Stomach (tissue), 9 donors: ENCODE data around the gene COPZ2. TPM values are rescaled to one million over a fixed set of nuclear protein-coding genes. Genes with fewer than 3 reads are reported as not detected.
"Not testable (repeated sequence)": the region's sequence is repeated elsewhere in the genome, so short reads cannot be mapped to it uniquely, and the experiment has no call there.

Source experiments
- DNase-seq, 2 donors: peaks; one replicate each; pipeline versions ENCODE4 v3.0.0 to v3.0.0-alpha.2; 2013 to 2019
- H3K27ac ChIP-seq, 5 donors: fragments of 200-600 bp in 4 of 5; sonication (generic) in 4 of 5; one replicate each; pipeline ENCODE4 v1.5.1; 2013 to 2019; ENCODE audit warnings: mild to moderate bottlenecking in 1 of 5, moderate library complexity in 1 of 5
- H3K27me3 ChIP-seq, 3 donors: fragments of 200-600 bp; sonication (generic); one replicate each; pipeline ENCODE4 v1.5.1; 2017 to 2019; ENCODE audit warnings: mixed run types in 1 of 3
- H3K36me3 ChIP-seq, 4 donors: fragments of 200-600 bp; sonication (generic); 1 replicate in 3 of 4; 2 replicates in 1 of 4; pipeline ENCODE4 v1.5.1; 2016 to 2019
- H3K4me1 ChIP-seq, 4 donors: fragments of 200-600 bp; sonication (generic); one replicate each; pipeline ENCODE4 v1.5.1; 2016 to 2019
- H3K4me3 ChIP-seq, 4 donors: fragments of 200-600 bp; sonication (generic) in 3 of 4; one replicate each; pipeline ENCODE4 v1.5.1; 2016 to 2019; ENCODE audit warnings: mild to moderate bottlenecking in 1 of 4
- H3K9me3 ChIP-seq, 4 donors: fragments of 200-600 bp; sonication (generic); one replicate each; pipeline ENCODE4 v1.5.1; 2016 to 2019
- CTCF ChIP-seq, 7 experiments: fragments of 450-650 bp in 4 of 7; fragments of 200-600 bp in 3 of 7; sonication (generic) in 3 of 7; IDR thresholded peaks; one replicate each; pipeline ENCODE4 v1.5.1; 2016 to 2019; ENCODE audit warnings: antibody characterized with exemption in 7 of 7, control low read depth in 2 of 7, mild to moderate bottlenecking in 1 of 7
- EP300 ChIP-seq: sonication (generic); formaldehyde crosslinking; IDR thresholded peaks from one replicate; pipeline ENCODE4 v1.6.1; 2017; ENCODE audit warnings: antibody characterized with exemption
- POLR2A ChIP-seq, 4 donors: fragments of 450-650 bp; IDR thresholded peaks; one replicate each; pipeline ENCODE4 v1.6.1; 2016; ENCODE audit warnings: antibody characterized with exemption in 4 of 4, control low read depth in 2 of 4, mild to moderate bottlenecking in 1 of 4, moderate library complexity in 1 of 4
- POLR2AphosphoS5 ChIP-seq, 3 donors: sonication (generic); formaldehyde crosslinking; IDR thresholded peaks; one replicate each; pipeline ENCODE4 v1.6.1; 2016; ENCODE audit warnings: antibody characterized with exemption in 3 of 3
- WGBS, 5 donors: extraction: QIAGEN DNeasy Blood & Tissue Kit in 3 of 5; methylation state at CpG; one replicate each; pipeline versions ENCODE4 v1.1.5 to v1.1.7; 2013 to 2018; 5-methylcytosine and 5-hydroxymethylcytosine counted together
- intact Hi-C: fragments of 100-400 bp; cut with DNase I; formaldehyde crosslinking; loops from one replicate; pipeline ENCODE4 v1.15.1; 2023; ENCODE audit warnings: low total_unique reads
- polyA plus RNA-seq, 3 donors: library from polyadenylated mRNA; stranded (reverse); fragments of 200-250 nt; gene quantifications; one replicate each; pipeline ENCODE4 v1.2.3, GENCODE V29; 2013
- total RNA-seq, 5 donors: library from RNA; depleted of rRNA; stranded (reverse); fragments of >200 nt; gene quantifications; one replicate each; pipeline versions ENCODE4 v1.1.0 to v1.2.3, GENCODE V29; 2014 to 2016
- donor health status: healthy with polysubstance abuse.
- donor health status: Bipolar disorder and iron deficiency.
- donor health status: healthy.

Gene COPZ2
- total and polyA plus RNA-seq, 8 donors: 6.8 to 187 (median 17.0) TPM

DNA sequence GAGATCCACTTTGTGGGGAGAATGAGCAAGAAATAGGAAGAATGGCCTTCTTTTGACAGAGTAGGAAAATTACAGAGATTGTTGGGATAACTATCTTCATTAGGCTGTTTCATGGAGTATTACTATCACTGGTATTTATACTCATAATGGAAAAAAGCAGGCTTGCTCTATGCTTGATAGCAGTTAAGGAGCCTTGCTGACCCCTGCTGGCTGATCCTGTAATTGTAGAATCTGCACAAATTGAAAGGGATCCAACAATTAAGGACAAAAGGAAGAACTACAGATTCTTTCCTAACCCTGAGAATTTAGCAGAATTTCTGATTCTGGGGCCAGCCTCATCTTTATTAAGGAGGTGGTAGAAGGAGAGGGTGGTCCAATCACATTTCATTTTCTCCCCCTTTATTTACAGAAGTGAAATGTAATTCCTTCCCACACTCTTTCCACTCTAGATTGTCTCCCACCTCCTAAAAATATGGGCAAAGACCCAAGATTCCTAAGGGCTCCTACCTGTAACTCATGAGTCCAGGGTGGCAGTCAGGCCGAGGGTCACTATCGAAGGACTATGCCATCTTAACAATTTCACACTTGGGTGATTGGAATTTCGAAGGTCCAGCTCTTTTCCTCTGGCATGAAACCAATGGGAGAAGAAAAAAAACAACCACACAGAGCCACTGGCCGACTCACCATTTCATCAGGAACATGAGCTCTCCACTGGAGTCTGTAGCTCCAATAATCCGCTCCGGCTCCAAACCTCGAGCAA lies 36.9 kb upstream of the COPZ2 start:
- no peak overlapping the region for H3K27ac ChIP-seq
- peaks cover 18 to 72% (median 66%) of the 10 kb centered on the region in 4 donors for H3K36me3 ChIP-seq
- peak; percentile 83 to 90 for DNase-seq
- TF ChIP-seq POLR2A (IDR thresholded peaks at IDR 0.05): no peak
- peak in 2 of 3 donors; percentile 13 to 62 for TF ChIP-seq POLR2AphosphoS5 (IDR thresholded peaks at IDR 0.05)
- no peak for TF ChIP-seq EP300
- TF ChIP-seq CTCF (IDR thresholded peaks at IDR 0.05): peak in 5 of 7 experiments; percentile 57 to 87 (median 73)
- no peak overlapping the region for H3K4me3 ChIP-seq
- no peaks in the 10 kb centered on the region for H3K4me1 ChIP-seq
- H3K9me3 ChIP-seq: no peaks in the 10 kb centered on the region
- H3K27me3 ChIP-seq: no peaks in the 10 kb centered on the region
- intact Hi-C loops: loop anchor here (5.0 kb wide), 2 partner anchors 47 to 53 kb away; no protein-coding TSS in a partner anchor
- WGBS, 5 donors: 66 to 77% (median 72%) methylated on average over 7 of the region's 7 CpGs

GRCh38 chr17:48073566-48074094 lies 36.0 kb upstream of the COPZ2 start:
- DNase-seq, H3K9me3 ChIP-seq, H3K4me3 ChIP-seq, H3K27me3 ChIP-seq, H3K27ac ChIP-seq, H3K4me1 ChIP-seq, intact Hi-C loops: not testable (repeated sequence)
- H3K36me3 ChIP-seq: peaks cover 24 to 80% (median 74%) of the 10 kb centered on the region in 4 donors
- WGBS, 5 donors: 89 to 98% (median 97%) methylated on average over 5 of the region's 5 CpGs

- H3K9me3 ChIP-seq, DNase-seq, H3K27me3 ChIP-seq, intact Hi-C loops, H3K4me3 ChIP-seq, H3K4me1 ChIP-seq, H3K27ac ChIP-seq: not testable (repeated sequence)
- H3K36me3 ChIP-seq: peaks cover 24 to 89% (median 83%) of the 10 kb centered on the region in 4 donors
- 92 to 96% (median 94%) methylated on average over 9 of the region's 9 CpGs for WGBS, 5 donors
Observed at GRCh38 chr17:48072811-48073210, 35.2 kb upstream of the COPZ2 start.

DNA sequence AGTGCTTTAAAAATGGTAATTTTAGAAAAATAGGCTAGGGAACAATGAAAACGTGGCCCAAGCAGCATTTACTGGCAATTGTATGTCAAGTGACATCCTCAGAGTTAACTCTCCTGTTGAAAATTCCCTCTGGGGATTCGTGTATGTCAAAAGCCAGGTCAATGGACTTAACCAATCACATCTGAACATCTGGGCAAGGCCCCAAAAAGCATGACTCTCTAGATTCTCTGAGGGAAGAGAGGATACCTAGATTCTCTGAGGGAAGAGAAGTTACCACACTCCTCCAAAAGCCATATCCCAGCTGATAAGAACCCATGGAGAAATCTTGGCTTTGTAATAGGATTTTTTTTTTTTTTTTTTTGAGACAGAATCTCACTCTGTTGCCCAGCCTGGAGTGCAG lies 34.1 kb upstream of the COPZ2 start:
- intact Hi-C loops: no loop called here
- H3K27ac ChIP-seq: no peak overlapping the region
- no peak for DNase-seq
- peaks cover 0 to 2% (median 0%) of the 10 kb centered on the region in 4 donors for H3K4me1 ChIP-seq
- no peaks in the 10 kb centered on the region for H3K27me3 ChIP-seq
- peaks cover 24 to 96% (median 84%) of the 10 kb centered on the region in 4 donors for H3K36me3 ChIP-seq
- 62 to 73% (median 68%) methylated on average over 2 of the region's 2 CpGs for WGBS, 5 donors
- H3K9me3 ChIP-seq: no peaks in the 10 kb centered on the region
- no peak overlapping the region for H3K4me3 ChIP-seq
- TF ChIP-seq EP300: no peak
- no peak for TF ChIP-seq CTCF (IDR thresholded peaks at IDR 0.05)
- TF ChIP-seq POLR2AphosphoS5 (IDR thresholded peaks at IDR 0.05): no peak
- TF ChIP-seq POLR2A (IDR thresholded peaks at IDR 0.05): no peak

- no peak overlapping the region for H3K4me3 ChIP-seq
- no peaks in the 10 kb centered on the region for H3K27me3 ChIP-seq
- WGBS, 5 donors: 37 to 72% (median 50%) methylated on average over 2 of the region's 2 CpGs
- no peaks in the 10 kb centered on the region for H3K9me3 ChIP-seq
- intact Hi-C loops: no loop called here
- DNase-seq: no peak
- peaks cover 19 to 94% (median 83%) of the 10 kb centered on the region in 4 donors for H3K36me3 ChIP-seq
- H3K27ac ChIP-seq: no peak overlapping the region
- H3K4me1 ChIP-seq: peaks cover 0 to 13% (median 5%) of the 10 kb centered on the region in 4 donors
- TF ChIP-seq POLR2A (IDR thresholded peaks at IDR 0.05) (no peak), CTCF (IDR thresholded peaks at IDR 0.05) (no peak), EP300 (no peak), POLR2AphosphoS5 (IDR thresholded peaks at IDR 0.05) (no peak)
Observed at GRCh38 chr17:48070195-48070594, 32.6 kb upstream of the COPZ2 start.
